Measurements from ENCODE around the gene PTPRN2.
"Not testable (repeated sequence)": the region's sequence is repeated elsewhere in the genome, so short reads cannot be mapped to it uniquely, and the experiment has no call there.

PTPRN2 gene

DNA sequence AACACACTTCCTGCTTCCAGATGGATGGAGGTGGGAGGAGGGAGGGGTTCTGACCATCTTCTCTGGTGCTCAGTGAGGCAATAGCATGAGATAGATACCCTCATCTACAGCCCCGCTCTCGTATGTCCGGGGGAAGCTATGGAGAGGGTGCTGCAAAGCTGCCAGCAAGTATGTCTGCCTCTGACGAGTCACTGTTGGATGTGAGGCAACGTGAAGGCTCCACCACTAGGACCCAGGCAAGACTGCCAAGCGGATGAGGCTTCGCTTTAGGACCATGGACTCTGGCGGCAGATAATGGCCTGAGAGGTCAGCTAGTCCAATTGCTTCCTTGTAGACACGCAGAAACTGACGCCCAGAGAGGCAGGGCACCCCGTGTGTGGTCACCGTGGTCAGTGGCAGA lies 601.6 kb downstream of the PTPRN2 start:
- no peak for DNase-seq (ENCODE audit: insufficient read length, low spot score)
- no peak for FAIRE-seq

DNA sequence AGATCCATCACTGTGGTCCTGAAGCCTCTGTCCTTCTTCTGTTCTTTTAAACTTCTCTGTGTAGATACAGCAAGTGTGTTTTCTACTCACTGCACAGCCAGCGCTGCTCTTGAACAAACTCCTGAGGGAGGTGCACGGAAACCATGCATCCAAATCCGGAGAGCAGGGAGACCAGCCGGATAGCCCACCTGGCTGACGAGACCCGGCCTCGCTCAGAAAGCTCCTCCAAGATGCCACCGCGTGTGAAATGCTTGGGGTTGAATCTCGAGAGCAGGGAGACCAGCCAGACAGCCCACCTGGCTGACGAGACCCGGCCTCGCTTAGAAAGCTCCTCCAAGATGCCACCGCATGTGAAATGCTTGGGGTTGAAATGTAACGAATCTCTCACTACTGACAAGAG lies 602.0 kb downstream of the PTPRN2 start:
- no peak for FAIRE-seq
- no peak for DNase-seq (ENCODE audit: insufficient read length, low spot score)

DNA sequence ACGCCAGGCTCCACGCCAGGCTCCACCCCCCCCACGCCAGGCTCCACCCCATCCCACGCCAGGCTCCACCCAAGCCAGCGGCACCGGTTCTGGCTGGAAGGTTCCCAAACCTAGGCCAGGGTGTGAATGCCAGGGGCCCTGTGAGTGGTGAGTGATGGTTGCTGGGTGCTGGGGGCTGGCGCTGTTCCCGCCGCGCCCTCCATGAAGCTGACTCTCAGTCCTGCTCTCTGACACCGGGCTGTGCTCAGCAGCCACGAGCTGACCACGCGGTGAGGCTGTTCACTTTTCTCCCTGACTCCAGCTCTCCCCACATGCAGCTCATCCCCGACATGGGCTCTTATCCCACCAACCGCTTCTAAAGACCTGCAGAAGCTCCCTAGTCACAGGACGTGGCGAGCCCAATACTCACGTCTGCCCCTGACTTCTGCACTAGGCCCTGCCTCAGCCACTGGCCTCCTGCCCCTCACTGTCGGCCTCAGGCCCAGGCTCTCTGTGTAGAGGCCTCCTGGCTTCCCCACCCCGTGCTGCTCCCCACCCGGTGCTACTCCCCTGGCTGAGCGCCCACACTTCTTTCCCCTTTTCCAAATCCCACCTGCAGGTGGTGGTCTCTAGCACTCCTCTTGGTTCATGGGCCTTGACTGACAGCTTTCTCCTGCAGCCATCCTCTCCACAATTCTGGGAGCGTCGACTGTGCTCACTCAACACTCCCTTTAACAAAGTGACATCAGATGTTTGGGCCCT lies 603.0 kb downstream of the PTPRN2 start:
- DNase-seq (ENCODE audit: insufficient read length, low spot score): no peak
- FAIRE-seq: no peak

- no peak for DNase-seq (ENCODE audit: insufficient read length, low spot score)
Measured at GRCh38 chr7:157983502-157984422, 603.9 kb downstream of the PTPRN2 start.

DNA sequence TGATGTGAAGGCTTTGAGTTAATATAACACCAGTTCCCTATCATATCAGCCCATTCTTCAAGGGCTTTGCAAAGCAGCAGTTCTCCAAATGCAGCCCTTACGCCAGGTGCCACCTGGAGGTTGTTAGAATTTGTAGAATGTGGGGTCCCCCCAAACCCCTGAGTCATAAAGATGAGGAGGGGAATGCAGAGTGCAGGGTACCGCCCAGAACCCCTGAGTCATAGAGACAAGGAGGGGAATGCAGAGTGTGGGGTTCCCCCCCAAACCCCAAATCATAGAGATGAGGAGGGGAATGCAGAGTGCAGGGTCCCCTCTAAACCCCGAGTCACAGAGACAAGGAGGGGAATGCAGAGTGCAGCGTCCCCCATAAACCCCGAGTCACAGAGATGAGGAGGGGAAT lies 605.8 kb downstream of the PTPRN2 start:
- no peak for FAIRE-seq
- peak; percentile 7 for DNase-seq (ENCODE audit: insufficient read length, low spot score)

More at GRCh38 chr7:157983502-157984422, 603.9 kb downstream of the PTPRN2 start:
- no peak for FAIRE-seq

DNA sequence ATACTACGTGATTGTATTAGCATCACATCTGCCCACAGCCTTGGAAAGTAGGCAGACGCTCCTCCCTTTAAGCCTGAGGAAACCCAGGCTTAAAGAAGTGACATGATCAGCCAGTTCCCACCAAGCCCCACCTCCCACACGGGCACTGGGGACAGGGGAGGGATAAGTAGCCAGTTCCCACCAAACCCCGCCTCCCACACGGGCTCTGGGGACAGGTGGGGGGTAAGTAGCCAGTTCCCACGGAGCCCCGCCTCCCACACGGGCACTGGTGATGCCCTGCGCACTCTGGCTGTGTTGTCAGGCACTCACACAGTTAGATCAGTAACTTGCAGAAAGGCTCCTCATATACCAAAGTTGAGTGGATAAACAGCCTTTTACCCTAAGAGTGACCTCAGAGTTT lies 606.8 kb downstream of the PTPRN2 start:
- no peak for DNase-seq (ENCODE audit: insufficient read length, low spot score)
- no peak for FAIRE-seq

- DNase-seq (ENCODE audit: insufficient read length, low spot score); FAIRE-seq: not testable (repeated sequence)
Measured at GRCh38 chr7:157980341-157980731, 607.3 kb downstream of the PTPRN2 start.

GRCh38 chr7:157979636-157980340 lies 607.8 kb downstream of the PTPRN2 start:
- FAIRE-seq (no peak), DNase-seq (ENCODE audit: insufficient read length, low spot score) (no peak)

DNA sequence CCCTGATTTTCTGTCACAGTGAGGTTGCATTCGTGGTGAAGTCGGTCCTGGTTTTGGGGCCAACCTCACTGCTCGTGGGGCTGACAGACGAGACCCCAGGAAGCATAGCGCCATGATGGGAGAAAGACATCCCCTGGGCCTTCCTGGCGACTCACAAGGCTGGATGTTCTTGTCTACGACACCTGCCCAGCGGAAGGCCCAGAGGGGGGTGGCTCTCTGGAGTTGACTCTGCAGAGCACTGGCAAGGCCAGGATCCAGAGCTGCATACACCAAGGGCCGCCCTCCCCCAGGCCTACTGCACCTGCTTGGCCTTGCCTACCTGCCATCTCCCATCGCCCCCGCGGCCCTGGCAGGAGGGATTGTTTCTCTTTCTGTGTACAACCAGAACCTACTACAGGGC lies 608.9 kb downstream of the PTPRN2 start:
- FAIRE-seq (no peak), DNase-seq (ENCODE audit: insufficient read length, low spot score) (no peak)

DNA sequence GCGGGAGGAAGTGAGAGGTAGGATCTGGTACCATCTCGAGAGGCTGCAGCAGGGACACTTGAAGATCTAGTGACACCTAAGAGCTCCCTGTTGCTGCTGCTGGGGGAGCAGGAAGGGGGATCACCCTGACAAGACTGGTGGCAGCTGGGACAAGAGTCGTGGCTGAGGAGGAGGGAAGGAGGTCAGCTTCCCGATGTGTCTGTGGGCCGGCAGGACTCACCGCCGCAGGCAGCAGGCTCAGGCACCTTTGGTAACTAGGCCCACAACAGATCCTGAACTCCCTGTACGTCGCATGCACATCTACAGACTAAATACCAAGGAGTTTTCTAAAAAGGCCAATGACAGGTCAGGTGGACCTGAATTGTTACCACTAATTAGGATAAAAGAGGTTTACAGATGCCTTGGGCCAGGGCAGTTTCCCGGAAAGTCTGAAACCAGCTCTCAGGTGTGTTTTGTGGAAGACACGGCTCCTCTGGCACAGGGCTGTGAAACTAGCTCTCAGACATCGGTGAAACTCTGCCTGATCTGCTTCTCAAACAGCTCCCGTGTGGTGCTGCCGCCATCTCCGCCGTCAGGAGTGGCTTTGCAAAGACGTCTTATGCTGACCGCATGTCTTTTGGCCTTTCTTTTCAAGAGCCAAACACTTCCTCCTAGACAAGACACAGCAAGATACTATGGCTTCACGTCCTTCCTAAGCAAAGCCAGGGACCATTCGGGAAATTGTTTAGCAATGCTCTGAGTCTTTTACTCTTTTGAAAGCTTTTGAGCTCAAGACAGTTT lies 609.7 kb downstream of the PTPRN2 start:
- DNase-seq (ENCODE audit: insufficient read length, low spot score): no peak
- FAIRE-seq: no peak

DNA sequence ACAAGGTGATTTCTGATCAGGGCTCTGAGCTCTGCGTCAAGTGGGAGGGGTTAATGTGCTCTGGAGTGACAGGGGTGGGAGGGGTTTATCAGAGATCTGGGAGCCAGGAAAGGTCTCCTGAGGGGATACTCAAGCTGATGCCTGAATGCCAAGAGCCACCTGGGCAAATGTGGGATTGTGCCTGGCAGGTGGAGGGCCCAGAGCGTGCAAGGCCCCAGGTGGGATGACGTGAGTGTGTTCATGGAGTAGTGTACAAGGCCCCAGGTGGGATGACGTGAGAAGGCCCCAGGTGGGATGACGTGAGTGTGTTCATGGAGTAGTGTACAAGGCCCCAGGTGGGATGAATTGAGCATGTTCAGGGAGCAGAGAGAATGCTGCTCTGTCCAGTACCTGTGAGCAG lies 610.3 kb downstream of the PTPRN2 start:
- FAIRE-seq (no peak), DNase-seq (ENCODE audit: insufficient read length, low spot score) (no peak)

GRCh38 chr7:157976406-157976805 lies 611.2 kb downstream of the PTPRN2 start:
- FAIRE-seq: no peak

GRCh38 chr7:157975401-157976372 lies 611.9 kb downstream of the PTPRN2 start:
- DNase-seq (ENCODE audit: insufficient read length, low spot score) (no peak), FAIRE-seq (no peak)

More at GRCh38 chr7:157976406-157976805, 611.2 kb downstream of the PTPRN2 start:
- no peak for DNase-seq (ENCODE audit: insufficient read length, low spot score)

- DNase-seq (ENCODE audit: insufficient read length, low spot score): no peak
- no peak for FAIRE-seq
Measured at GRCh38 chr7:157974678-157975230, 612.9 kb downstream of the PTPRN2 start.

- no peak for FAIRE-seq
Measured at GRCh38 chr7:157973971-157974677, 613.5 kb downstream of the PTPRN2 start.

DNA sequence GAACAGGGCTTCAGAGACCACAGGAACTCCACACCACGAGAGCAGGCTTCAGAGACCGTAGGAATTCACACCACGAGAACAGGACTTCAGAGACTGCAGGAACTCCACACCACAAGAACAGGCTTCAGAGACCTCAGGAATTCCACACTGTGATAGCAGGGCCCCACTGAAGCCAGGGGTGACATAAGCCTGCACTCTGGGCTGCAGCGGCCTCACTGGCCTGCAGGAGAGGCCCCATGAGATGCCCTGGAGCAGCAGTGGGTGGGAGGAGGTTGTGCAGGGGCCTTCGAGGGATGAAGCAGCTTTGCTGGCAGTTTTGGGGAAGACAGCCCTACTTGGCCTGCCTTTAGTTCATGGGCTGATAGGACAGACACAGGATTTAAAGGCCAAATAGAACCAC lies 614.7 kb downstream of the PTPRN2 start:
- no peak for FAIRE-seq

More at GRCh38 chr7:157973971-157974677, 613.5 kb downstream of the PTPRN2 start:
- DNase-seq (ENCODE audit: insufficient read length, low spot score): no peak

DNA sequence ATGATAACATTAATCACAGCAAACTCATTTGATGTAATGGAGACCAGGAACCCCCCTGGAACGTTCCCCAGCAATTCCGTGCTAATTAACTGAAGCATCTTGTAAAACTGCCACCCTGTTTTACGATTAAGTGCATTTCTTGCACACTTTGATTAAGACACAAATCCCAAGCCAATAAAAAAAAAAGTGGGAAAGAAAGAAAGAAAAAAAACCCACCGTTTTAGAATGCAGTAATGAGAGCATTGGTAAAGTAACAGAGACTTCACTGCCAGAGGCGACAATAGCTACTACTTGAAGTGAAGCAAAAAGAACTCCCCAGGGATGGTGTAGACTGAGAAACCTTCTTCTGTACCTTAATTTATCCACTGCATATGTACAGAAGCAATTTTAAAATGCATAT lies 616.1 kb downstream of the PTPRN2 start:
- FAIRE-seq: no peak

More for the DNA sequence above, 614.7 kb downstream of the PTPRN2 start:
- DNase-seq (ENCODE audit: insufficient read length, low spot score): no peak

DNA sequence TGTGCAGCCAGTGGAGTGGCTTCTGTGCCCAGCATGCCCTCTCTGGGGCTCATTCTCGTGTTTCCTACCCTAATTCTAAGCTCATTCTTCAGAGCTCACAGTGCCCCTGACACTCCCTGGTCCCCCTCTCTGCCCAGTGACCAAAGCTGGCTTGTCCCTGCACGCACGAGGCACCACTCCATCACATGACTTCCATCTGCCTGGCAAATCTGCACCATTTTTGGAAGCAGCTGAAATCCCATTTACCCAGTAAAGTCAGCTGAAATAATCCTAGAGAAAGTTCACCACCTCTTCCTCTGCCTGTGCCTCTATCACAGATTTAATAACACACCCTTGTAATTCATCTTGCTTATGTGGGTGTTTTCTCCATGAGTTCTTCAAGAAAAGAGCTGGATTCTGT lies 616.9 kb downstream of the PTPRN2 start:
- no peak for DNase-seq (ENCODE audit: insufficient read length, low spot score)
- no peak for FAIRE-seq

More for the DNA sequence above, 616.1 kb downstream of the PTPRN2 start:
- DNase-seq (ENCODE audit: insufficient read length, low spot score): no peak
